C4-2B (cell line): ENCODE results near the gene FBXO36.

Experiments
- CTCF ChIP-seq: fragments of 450-650 bp; conservative IDR thresholded peaks from 2 replicates; pipeline ENCODE4 v1.5.1; 2017; ENCODE audit warnings: mild to moderate bottlenecking
- ZFX ChIP-seq: fragments of 450-650 bp; IDR thresholded peaks from 2 replicates; pipeline ENCODE4 v1.6.1; 2017

GRCh38 chr2:229909090-229909489 lies 13.2 kb upstream of the FBXO36 start:
- no peak for TF ChIP-seq CTCF
- TF ChIP-seq ZFX = no peak
